C4-2B (cell line): ENCODE data around the gene CHD5.

Experiments used
- ZFX ChIP-seq: fragments of 450-650 bp; IDR thresholded peaks from 2 replicates; pipeline ENCODE4 v1.6.1; 2017
- TF ChIP-seq, protein P1 (sequence below): fragments of 450-650 bp; conservative IDR thresholded peaks from 2 replicates; pipeline ENCODE4 v1.5.1; 2017; ENCODE audit warnings: mild to moderate bottlenecking

DNA sequence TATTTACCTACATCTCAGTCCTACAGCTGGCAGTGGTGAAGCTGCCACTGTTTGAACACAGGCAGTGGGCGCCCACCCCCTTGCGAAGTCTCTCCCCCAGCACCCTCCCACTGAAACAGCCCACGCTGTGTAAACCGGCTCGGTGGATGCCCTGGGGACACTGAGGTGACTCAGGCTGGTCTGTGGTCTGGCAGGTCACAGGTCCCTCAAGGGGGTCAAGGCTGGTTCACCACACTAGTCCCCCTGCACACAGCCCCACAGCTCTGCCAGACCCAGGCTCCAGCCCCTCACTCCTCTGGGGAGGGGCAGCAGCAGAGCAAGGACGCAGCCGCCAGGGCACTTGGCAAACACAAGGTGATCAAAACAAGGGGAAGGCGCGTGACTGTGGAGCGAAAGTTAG lies 7.6 kb downstream of the CHD5 start:
- TF ChIP-seq, protein P1, sequence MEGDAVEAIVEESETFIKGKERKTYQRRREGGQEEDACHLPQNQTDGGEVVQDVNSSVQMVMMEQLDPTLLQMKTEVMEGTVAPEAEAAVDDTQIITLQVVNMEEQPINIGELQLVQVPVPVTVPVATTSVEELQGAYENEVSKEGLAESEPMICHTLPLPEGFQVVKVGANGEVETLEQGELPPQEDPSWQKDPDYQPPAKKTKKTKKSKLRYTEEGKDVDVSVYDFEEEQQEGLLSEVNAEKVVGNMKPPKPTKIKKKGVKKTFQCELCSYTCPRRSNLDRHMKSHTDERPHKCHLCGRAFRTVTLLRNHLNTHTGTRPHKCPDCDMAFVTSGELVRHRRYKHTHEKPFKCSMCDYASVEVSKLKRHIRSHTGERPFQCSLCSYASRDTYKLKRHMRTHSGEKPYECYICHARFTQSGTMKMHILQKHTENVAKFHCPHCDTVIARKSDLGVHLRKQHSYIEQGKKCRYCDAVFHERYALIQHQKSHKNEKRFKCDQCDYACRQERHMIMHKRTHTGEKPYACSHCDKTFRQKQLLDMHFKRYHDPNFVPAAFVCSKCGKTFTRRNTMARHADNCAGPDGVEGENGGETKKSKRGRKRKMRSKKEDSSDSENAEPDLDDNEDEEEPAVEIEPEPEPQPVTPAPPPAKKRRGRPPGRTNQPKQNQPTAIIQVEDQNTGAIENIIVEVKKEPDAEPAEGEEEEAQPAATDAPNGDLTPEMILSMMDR: no peak
- TF ChIP-seq ZFX: no peak
